GM04504 (cell line): Measurements from ENCODE around the gene OR2V2.

Source experiments
- DNase-seq: peaks from one replicate; pipeline ENCODE4 v3.0.0-alpha.2; 2012; ENCODE audit warnings: low read depth

Gene OR2V2

DNA sequence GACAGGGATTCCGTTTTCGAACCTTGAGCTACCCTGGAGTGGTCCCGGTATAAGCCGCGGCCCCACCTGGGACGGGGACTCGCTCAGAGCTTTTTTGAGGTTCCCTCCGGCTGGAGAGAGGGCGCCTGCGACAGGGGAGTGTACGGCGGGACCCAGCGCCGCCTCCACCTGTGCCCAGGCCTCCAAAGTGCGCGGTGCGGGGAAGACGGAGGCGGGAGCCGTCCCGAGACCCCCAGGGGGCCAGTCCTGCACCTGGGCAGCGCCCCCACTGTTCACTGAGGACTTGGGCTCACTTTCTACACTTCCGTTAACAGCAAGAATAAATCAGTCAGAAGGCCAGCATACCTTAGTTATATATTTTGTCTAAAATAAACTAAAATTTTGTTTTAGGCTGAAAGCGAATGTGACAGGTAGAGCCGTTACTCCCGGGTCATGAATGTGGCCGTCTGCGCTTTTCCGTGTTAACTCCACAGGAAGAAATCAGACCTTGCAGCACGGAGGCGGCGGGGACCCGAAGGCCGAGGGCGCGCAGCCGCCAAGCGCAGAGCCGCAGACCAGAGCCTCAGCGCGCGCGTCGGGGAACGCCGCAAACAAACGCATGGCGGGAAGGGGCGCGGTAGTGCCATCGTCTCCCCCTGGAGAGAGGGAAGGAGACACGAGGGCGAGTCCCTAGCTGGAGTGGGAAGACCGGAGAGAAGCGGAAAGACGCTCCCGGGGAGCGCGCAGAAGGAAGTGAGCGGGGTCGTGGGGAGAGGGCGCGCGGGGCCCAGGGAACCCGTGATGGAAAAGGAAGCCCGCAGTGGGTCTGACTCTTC, 43.5 kb downstream of the OR2V2 start:
- no peak for DNase-seq

DNA sequence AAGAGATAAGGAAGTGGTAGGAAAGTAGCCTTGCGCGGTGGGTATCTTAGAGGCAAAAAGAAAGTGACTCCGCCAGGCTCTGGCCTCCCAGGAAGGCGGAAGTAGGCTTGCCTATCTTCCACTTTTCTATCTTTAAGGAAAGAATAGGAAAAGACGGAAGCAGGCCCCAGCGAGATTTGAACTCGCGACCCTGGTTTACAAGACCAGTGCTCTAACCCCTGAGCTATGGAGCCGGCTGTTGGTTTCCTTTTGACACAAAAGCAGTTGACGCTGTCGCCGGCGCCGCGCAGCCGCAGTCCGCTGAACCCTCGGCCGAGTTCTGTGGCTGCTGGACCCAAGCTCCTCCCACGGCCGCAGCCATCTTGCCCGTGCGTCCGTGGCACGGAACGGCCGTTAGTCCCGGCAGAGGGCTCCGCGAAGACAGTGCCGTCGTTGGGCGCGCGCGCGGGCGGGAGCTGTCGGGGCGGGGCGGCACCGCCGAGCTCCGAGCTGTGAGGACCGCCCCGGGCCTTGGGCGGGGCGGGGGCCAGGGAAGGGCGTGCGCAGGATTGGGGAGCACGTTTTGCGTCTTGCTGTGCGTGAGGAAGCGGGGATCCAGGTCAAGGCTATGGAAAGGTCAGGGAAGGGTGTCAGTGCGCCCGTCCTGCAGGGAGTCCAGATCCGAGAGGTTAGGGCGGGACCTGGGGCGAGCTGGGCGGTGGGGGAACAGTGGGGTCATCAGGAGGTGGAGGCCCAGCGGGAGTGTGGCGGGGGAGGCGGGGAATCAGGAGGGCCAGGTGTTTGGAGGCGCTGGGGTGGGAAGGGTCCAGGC, 44.3 kb downstream of the OR2V2 start:
- peak; percentile 90 for DNase-seq

DNA sequence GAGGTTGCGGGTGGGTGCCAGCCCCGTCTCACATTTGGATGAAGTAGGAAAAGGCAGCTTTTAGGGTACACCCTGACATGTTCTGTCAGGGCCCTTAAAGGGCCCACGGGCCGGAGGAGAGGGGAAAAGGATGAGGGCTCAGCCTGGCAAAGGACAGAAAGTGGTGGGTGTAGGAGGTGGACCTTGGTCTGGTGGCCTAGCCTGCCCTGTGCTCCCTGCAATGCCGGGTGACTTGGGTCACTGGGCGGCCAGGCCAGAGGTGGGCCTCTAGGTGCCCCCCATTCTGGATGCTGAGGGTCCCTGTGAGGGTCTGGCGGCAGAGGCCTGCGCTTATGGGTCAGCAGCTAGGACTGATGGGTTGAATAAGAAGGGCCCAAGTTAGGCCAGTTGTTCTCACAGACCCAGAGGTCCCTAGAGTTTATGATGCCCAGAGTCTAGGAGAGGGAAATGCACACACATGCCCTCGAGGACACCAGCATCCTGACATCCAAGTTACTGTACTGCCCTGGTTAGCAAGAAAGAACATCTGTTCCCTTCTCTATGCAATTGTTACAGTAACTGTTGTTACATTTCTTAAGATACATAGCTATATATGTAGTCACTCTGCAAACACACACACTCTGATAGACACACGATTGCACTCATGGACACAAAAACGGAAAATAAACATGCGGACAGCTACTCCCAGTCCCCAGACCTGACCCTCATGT, 45.1 kb downstream of the OR2V2 start:
- no peak for DNase-seq

DNA sequence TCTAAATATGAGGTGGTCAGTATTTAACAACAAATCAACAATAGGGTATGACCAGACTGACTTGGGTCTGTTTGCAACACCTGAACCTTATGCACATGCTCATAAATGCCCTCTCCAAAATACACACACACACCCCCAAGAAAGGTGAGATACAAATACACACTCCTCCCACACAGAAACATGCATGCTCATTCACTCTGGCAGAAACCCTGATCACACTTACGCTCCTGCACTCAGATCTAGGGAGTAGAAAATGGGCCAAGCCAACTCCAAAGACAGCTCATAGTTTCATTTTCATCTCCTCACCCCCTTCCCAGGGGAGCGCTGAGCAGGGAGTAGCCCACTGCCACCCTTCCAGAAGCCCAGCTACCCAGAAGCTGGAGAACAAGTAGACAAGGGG, 46.3 kb downstream of the OR2V2 start:
- DNase-seq: no peak

DNA sequence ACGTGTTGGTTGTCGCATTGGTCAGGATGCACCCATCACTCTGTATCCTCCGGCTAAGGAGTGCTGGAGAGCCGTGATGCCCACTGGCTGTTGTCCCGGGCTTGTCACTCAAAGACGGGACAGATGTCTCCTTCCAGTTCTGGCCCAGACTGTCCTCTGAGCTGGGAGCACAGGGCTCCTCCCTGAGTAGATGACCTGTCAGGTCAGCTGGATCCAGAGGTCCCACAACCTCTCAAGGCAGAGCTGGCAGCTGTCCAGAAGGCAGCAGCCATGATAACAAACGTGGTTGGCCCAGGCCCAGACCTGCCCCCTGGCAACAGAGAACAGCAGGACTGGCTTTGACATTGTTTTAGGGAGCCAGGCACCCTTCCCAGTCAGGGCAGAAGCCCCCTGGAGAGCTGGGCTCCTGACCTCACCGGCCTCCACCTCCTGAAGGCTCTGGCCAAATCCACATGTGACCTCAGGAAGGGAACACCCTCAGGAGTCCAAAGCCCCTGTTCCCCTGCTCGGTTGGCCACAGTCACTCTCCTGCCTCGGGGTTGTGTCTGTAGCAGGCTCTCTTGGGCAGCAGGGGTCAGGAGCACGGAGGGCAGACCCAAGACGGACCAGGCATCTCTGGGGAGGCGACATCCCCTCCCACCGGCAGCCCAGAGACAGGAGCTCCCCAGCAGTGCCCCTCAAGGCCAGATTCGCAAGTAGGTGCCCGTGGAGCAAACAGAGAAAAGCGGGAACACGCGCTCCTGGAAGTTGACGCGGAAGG, 47.3 kb downstream of the OR2V2 start:
- no peak for DNase-seq

DNA sequence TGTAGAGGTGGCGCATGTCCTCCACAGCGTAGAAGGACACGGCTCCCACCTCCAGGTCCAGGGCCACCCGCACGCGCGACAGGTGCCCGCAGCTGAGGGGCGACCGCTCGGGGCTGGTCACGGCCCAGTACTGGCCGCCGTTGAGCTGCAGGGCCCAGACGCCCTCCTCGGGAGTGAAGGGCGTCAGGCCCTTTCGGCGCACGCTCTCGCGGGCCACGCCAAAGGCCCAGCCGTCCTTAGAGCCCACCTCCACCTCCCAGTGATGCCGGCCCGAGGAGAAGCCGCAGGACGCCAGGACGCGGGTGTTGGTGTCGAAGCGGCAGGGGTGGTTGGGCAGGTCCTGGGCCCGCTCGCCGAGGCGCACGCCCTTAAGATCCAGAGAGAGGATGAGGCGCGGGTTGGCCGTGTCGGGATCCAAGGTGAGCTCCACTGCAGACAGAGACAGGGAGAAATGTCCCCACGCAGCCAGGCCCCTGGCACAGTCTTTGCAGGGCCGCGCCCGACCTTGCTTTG, 47.9 kb downstream of the OR2V2 start:
- DNase-seq: no peak

DNA sequence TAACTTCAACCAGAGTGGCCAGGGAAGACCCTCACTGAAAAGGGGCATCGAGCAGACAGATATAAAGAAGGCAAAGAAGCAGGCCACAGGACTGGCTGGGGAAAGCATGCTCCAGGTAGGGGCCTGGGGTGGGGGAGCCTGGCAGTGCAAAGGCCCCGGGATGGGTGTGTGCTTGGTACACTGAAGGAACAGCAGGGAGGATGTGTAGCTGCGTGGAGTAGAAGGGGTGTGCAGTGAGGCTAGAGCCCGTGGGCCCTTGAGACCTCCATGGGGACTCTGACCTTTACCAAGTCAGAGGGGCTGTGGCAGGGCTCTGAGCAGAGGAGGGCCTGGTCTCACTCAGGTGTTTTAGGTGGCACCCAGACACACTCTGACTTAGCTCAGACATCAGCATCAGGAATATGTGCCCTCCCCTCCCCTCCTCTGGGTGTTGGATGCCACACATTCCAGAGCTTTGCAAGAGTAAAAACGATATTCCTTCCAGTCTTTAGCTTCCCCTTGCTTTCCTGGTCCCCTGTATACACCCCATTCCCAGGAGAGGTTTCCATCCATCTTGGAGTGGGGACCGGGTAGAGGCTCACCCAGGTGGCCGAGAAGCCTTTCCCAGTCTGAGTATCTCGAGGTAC, 50.1 kb downstream of the OR2V2 start:
- DNase-seq: no peak

DNA sequence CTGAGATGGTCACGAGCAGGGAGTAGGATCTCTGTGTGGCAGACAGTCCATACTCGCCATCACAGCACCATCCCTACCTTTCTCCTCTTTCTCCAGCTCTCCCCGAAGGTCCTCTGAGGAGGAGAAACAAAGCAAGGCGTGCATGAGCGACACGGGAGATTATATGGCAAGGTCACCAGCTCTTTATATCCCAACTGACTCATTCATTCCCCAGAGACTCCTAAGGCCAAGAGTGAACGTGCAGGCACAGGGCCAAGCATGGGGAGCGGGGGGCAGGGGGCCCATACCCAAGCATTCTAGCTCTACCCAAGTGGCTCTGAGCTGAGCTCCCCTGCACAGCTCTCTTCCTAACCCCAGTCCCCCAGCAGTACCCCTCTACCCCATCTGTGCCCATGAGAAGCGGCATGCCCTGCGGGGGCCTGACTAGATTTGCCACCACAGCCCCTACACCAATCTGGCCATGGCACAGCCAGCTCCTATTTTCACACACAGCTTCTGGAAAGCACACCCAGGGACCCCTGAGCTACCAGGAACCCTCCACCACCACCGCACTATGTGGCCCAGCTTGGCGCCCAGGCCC, 50.8 kb downstream of the OR2V2 start:
- DNase-seq: no peak

DNA sequence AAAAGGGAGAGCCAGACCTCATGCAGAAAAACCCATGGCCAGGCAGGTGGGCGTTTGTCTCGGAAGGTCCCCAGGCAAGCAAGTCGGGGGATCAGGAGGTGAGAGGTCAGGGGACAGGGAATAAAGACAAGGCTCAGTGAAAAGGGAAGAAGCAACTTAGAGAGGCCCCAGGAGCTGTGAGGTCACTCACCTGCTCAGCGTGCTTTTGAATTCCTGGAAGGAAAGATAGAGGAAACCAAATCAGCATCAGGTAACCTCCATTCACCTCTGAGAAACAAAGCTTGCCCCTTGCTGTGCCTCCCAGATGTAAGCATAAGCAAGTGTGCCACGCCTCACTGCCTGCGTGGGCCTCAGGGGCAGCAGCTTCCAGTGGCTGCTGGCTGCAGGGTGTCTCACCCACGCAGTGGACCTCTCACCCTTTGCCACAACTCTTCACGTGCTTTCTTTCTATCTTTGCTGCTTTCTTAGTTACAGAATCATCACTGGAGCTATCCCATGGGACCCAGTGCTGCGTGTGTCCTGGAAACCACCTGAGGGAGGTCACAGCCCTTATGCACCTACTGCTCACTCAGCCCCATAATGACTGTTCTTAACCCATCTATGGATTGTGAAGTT, 51.6 kb downstream of the OR2V2 start:
- no peak for DNase-seq

DNA sequence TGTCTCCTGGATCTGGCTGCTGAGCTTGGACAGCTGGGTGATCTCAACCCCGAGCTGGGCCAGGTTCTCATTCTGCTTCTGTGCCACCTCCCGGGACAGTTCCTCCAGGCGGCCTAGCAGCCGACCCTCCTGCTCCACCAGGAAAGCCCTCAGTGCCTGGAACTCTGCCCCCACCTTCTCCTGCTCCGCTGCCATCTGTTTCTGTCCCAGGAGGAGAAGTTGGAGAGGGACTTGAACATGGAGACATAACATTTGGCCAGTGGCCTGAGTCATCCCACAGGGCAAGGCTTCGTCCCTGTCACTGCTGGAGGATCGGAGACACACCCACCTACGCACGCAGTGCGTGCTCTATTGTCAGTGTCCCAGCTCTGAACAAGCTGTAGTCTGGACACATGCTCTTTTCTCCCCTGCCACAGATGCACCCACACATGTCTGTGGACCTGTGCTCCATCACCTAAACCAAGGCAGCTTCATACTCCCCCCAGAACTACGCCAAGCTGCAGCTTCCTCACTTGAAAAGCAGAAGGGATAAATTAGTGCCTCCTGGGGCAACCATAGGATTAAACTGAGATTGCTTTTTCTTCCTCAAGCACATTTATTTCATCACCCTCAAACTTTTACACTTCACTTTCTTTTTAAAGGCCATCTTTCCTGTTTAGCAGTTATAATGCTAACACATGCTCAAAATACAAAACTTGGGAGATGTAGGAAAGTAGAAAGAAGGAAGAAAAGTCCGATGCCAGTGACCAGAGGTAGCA, 52.7 kb downstream of the OR2V2 start:
- DNase-seq: no peak

DNA sequence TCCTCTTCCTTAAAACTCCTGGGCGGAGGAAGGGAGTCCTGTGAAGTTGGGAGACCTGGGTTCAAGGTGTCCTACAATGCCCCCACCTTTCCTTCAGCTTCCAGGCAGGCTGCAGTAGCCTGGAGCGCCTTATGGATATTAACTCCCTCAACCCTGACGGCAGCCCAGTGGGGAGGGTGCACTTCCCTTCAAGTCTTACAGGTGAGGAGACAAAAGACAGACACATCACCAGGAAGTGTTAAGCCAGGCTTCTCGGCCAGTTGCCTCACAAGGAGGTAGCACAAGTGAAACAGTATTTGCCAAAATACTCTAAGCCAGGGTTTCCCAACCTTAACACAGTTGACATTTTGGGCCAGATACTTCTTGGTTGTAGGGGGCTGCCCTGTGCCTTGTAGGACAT, 53.4 kb downstream of the OR2V2 start:
- no peak for DNase-seq

DNA sequence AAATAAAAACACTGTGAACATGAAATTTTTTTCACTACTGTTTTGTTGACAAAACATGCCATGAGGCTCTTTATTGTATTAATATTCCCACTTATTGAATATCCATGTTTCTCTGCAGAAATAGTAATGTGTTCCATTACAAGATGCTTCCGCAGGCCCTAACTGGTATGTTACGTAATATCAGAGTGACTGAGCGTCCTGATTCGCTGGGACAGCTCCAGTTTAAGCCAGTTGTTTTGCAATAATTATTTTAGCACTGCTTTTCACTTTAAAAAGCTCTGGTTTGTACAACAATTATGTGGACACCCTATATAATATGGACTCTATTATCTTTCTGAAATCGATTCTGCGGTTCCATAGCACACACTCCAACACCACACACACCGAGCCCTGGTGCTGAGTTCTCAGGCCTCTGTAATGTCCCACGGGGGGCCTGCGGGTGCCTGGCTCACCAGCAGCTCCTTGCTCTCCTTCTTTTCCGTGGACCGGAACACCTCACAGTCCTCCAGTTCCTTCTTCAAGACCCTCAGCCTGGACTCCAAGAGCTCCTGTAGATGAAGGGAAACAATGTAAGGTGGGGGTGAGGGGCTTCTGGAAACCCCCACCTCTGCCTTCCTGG, 55.8 kb downstream of the OR2V2 start:
- no peak for DNase-seq

DNA sequence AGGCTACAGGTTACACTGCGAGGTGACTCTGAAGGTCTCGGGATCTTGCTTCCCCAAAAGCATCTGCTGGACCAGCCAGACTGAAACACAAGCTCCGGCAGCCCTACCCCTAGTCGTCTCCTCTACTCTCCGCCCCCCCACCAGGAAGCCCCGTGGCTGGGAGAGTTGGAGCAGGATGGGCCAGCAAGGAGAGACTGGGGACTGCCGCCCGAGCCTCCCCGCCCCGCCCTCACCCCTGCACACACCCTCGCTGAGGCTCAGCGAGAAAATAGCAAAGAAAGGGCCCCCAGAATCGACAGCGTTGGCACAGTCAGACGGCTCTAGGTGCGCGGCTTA, 56.4 kb downstream of the OR2V2 start:
- no peak for DNase-seq

DNA sequence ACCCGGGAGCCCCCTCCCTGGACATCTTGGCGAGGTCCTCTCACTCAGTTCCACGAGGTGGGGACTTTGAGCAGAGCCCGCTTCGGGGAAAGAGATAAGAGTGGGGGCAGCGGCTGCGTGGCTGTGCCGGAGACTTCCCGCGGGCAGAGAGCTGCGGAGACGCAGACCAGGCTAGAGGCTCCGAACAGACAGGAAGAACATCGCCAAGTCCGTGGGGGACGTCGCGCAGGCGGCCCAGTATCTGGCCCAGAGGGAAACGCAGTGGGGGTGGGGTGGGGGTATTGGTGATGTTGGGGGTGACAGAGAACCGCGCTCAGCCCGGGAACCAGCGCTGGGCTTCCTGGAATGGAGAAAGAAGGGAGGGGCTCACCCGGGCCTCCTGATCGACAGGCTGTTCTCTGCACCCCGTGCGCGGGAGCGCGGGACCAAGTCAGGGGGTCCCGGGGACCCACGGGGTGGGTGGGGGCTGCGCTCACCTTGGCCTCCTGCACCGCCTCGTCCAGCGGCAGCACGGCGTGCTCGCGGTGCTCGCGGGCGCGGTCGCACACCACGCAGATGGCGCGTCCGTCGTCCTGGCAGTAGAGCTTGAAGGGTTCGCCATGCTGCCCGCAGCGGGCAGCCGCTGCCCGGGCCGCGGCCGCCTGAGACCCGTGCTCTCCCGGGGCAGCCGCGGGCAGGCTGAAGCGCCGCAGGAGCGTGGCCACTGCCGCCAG, 56.9 kb downstream of the OR2V2 start:
- DNase-seq: no peak

DNA sequence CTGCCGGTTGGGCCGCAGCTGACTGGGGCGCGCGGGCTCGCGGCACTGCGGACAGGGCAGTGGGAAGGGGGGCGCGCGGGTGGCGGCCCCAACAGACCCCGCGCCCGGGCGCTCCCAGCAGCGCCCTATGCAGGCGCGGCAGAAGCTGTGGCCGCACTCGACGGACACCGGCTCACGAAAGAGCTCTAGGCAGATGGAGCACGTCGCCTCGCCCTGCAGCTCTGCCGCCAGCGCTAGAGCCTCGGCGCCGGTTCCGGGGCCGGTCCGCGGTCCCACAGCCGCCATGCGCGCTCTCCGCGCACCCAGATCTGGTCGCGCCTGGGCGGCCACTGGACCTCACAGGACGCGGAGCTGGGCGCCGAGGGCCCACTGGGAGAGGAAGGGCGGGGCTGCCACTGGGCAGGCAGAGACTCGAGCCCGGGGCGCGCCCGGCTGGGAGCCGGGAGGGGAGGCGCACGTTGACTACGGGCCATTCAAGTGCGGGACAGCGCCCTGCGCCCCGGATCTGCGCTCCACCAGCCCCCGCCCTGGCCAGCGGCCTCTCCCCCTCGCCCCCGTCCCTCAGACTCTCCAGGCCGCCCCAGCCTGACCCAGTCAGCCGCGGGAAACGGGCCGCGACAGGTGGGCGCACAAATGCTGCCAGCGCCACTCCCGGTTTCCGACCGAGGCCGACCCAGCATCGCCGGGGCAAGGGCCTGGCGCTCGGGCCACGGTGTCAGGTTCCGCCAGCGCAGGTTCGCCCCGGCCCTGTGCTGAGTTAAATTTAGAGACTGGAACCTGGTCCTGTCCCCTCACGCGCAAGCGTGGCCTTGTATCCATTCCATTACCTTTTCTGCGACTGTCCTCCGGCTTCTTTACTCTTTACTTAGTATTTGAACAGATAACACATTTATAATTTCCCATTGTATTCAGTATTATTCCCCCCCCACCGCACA, 57.7 kb downstream of the OR2V2 start, which contains the start of gene TRIM7:
TSS of gene TRIM7 (minus strand) at position 371 of the 935 bp plus-strand sequence. CDS start at position 285, 86 bp downstream.
- DNase-seq: no peak

DNA sequence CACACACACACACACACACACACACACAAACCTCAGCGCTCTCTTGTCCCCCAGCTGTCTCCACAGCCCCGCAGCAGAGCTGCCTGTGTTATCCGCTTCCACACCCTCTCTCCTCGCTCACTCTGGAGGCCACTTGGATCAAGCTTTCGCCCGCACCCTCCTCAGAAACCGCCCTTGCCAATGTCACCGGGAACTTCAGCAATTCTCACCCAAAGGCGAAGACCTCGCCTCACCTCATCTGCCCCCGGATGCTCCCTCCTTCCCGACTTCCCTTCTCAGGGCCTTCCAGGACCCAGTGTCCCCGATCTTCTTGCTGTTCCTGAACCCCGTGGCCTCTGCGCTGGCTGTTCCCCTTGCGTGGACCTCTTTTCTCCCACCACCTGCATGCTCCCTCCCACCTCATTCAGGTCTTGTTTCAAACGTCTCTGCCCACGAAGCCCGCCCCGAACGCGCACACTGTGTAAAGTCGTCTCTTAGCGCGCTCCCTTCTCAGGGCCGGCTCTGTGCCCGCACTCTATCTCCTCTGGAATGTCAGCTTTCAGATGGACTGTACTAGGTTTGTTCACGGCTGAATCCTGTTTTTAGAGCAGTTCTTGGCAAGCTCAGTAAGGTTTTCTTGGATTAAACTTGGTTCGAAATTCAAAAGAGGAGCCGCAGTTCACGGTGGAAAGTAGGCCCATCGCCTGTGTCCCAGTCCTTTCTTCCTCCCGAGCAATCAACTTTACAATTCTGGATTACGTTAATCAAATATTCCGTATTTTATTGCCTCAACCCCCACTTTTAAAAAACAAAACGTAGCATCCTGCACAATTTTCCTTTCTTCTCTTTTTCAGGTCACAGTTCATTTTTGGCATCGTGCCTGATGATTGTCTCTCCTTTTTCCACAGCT, 58.6 kb downstream of the OR2V2 start:
- DNase-seq: no peak
